ENCODE data around the gene DUOXA1.
A peak's percentile ranks its signal among the peaks of the same experiment; 100 is the strongest.

DNA sequence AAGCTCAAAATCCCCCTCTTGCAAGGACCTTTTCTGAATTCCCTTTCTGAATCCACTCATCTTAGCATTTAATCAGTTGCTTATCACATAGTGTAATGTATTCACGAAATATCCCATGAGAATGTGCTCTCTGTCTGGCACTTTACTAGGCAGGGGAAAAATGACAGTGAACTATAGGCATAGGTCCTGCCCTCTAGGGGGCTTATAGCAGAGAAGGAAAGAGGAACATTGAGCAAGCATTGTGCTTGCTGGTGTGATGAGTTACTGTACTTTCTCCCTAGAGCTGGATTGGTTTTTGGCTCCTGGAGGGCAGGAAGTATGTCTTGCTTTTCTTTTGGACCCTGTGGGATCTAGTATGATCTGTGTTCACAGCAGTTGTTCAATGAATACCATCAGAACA, 42.2 kb downstream of the DUOXA1 start:
- TF ChIP-seq, protein P1, sequence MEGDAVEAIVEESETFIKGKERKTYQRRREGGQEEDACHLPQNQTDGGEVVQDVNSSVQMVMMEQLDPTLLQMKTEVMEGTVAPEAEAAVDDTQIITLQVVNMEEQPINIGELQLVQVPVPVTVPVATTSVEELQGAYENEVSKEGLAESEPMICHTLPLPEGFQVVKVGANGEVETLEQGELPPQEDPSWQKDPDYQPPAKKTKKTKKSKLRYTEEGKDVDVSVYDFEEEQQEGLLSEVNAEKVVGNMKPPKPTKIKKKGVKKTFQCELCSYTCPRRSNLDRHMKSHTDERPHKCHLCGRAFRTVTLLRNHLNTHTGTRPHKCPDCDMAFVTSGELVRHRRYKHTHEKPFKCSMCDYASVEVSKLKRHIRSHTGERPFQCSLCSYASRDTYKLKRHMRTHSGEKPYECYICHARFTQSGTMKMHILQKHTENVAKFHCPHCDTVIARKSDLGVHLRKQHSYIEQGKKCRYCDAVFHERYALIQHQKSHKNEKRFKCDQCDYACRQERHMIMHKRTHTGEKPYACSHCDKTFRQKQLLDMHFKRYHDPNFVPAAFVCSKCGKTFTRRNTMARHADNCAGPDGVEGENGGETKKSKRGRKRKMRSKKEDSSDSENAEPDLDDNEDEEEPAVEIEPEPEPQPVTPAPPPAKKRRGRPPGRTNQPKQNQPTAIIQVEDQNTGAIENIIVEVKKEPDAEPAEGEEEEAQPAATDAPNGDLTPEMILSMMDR (IDR thresholded peaks at IDR 0.05): peak; percentile 10; the same call in 1 of the 2 replicates
- TF ChIP-seq NFIC (IDR thresholded peaks at IDR 0.05; ENCODE audit: borderline replicate concordance) (no peak), YY1 (IDR thresholded peaks at IDR 0.05; ENCODE audit: low read depth) (no peak), EZH2phosphoT487 (IDR thresholded peaks at IDR 0.05; ENCODE audit: borderline replicate concordance, low read depth) (no peak), SMC3 (IDR thresholded peaks at IDR 0.05; ENCODE audit: low read depth, low read length) (no peak), EP300 (IDR thresholded peaks at IDR 0.05; ENCODE audit: borderline replicate concordance in 1 of 2, low read depth in 1 of 2, low read length in 1 of 2) (no peak), CHD2 (IDR thresholded peaks at IDR 0.05; ENCODE audit: low read length, partially characterized antibody) (no peak), TAF1 (IDR thresholded peaks at IDR 0.05; ENCODE audit: borderline replicate concordance, low read depth, low read length) (no peak), POLR2AphosphoS5 (IDR thresholded peaks at IDR 0.05; ENCODE audit: low read depth, low read length) (no peak), MXI1 (IDR thresholded peaks at IDR 0.05; ENCODE audit: low read depth, low read length) (no peak)
- TF ChIP-seq, protein P2, sequence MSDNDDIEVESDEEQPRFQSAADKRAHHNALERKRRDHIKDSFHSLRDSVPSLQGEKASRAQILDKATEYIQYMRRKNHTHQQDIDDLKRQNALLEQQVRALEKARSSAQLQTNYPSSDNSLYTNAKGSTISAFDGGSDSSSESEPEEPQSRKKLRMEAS (IDR thresholded peaks at IDR 0.05; ENCODE audit: low read depth): no peak
- TF ChIP-seq, protein P3, sequence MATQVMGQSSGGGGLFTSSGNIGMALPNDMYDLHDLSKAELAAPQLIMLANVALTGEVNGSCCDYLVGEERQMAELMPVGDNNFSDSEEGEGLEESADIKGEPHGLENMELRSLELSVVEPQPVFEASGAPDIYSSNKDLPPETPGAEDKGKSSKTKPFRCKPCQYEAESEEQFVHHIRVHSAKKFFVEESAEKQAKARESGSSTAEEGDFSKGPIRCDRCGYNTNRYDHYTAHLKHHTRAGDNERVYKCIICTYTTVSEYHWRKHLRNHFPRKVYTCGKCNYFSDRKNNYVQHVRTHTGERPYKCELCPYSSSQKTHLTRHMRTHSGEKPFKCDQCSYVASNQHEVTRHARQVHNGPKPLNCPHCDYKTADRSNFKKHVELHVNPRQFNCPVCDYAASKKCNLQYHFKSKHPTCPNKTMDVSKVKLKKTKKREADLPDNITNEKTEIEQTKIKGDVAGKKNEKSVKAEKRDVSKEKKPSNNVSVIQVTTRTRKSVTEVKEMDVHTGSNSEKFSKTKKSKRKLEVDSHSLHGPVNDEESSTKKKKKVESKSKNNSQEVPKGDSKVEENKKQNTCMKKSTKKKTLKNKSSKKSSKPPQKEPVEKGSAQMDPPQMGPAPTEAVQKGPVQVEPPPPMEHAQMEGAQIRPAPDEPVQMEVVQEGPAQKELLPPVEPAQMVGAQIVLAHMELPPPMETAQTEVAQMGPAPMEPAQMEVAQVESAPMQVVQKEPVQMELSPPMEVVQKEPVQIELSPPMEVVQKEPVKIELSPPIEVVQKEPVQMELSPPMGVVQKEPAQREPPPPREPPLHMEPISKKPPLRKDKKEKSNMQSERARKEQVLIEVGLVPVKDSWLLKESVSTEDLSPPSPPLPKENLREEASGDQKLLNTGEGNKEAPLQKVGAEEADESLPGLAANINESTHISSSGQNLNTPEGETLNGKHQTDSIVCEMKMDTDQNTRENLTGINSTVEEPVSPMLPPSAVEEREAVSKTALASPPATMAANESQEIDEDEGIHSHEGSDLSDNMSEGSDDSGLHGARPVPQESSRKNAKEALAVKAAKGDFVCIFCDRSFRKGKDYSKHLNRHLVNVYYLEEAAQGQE (IDR thresholded peaks at IDR 0.05; ENCODE audit: low read depth, low read length): no peak
